ENCODE data around the gene CDHR2. TPM values are rescaled to one million over a fixed set of nuclear protein-coding genes. Genes with fewer than 3 reads are reported as not detected.

CDHR2 gene
- total RNA-seq, 1 donor from 2014 or later, result not detected

DNA sequence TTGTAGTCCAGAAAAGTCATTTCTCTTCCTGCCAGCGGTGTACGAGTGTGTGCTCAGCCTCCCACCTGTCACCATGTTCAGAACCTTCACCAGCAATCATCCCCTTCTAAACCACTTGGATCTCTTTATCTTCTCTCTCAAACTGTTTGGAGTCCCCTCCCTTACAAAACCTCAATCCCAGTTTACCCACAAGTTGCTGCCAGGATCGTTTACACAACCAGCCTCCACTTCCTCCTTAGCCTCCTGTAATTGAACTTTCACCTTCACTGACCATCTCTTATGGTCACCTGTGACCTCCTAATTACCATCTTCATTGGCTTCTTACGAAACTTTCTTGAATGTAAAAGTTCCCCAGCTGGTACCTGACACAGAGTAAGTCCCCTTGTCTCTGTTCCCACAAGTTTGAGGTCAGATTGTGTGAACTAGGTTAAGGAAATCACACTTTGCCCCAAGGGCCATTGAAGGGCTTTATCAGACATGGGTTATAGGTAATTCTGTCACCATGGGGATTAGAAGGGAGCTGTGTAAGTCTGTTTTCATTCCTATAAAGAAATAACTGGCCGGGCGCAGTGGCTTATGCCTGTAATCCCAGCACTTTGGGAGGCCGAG lies 32.0 kb upstream of the CDHR2 start:
- no peak for DNase-seq (ENCODE audit: extremely low spot score in 2 of 2)
- intact Hi-C loops (cut with DNase I), result no loop called here
- Histone ChIP-seq H3K27me3 (no peaks in the 10 kb centered on the region), H3K9me3 (no peaks in the 10 kb centered on the region), H3K4me3 (no peak overlapping the region), H3K36me3 (no peaks in the 10 kb centered on the region), H3K27ac (no peak overlapping the region), H3K4me1 (no peaks in the 10 kb centered on the region)
- no peak for TF ChIP-seq POLR2AphosphoS5 (IDR thresholded peaks at IDR 0.05; ENCODE audit: insufficient read depth in 1 of 2, low read depth in 1 of 2)
- TF ChIP-seq, protein P1, sequence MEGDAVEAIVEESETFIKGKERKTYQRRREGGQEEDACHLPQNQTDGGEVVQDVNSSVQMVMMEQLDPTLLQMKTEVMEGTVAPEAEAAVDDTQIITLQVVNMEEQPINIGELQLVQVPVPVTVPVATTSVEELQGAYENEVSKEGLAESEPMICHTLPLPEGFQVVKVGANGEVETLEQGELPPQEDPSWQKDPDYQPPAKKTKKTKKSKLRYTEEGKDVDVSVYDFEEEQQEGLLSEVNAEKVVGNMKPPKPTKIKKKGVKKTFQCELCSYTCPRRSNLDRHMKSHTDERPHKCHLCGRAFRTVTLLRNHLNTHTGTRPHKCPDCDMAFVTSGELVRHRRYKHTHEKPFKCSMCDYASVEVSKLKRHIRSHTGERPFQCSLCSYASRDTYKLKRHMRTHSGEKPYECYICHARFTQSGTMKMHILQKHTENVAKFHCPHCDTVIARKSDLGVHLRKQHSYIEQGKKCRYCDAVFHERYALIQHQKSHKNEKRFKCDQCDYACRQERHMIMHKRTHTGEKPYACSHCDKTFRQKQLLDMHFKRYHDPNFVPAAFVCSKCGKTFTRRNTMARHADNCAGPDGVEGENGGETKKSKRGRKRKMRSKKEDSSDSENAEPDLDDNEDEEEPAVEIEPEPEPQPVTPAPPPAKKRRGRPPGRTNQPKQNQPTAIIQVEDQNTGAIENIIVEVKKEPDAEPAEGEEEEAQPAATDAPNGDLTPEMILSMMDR (IDR thresholded peaks at IDR 0.05), result no peak
- no peak for TF ChIP-seq POLR2A (IDR thresholded peaks at IDR 0.05)

DNA sequence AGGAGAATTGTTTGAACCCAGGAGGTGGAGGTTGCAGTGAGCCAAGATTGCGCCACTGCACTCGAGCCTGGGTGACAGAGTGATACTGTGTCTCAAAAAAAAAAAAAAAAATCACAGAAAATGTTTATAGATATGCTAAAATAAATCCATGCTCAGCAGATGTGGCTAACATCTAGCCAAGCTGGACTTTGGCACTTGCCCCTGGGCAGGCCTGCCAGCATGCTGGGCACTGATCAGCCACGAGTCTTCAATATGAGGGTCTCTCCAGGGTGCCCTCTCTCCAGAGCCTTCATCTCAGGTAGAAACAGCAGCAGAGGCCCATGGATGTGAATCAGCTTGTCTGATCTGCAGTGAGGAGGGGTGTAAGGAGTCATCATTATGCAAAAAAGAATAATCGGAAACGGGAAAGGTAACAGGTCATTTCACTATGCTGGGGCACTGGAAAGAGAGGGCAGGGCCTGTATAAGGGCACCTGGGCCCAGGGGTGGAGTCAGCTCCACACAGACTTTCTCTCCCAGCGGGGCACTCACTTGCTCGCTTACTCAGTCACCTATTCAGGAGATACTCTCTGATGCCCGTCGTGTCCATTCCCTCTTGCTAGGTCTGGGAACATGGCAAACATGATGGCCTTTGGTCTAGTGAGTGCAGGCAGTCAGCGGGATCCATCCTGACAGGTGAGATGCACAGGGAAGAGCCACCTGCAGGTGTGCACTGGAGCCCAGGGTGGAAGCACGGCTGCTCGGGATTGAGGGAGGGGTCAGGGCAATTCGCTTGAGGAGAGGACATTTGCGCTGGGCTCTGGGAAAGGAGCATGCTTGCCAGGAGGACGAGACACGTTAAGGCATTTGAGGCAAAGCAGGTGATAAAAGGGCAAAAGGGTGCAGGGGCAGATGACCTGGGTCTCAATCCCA lies 29.1 kb upstream of the CDHR2 start:
- no peak for DNase-seq (ENCODE audit: extremely low spot score in 2 of 2)
- no peaks in the 10 kb centered on the region for H3K9me3 ChIP-seq
- H3K4me3 ChIP-seq, result no peak overlapping the region
- H3K36me3 ChIP-seq, result no peaks in the 10 kb centered on the region
- no peaks in the 10 kb centered on the region for H3K27me3 ChIP-seq
- no peak overlapping the region for H3K27ac ChIP-seq
- no peaks in the 10 kb centered on the region for H3K4me1 ChIP-seq
- no peak for TF ChIP-seq POLR2A (IDR thresholded peaks at IDR 0.05)
- TF ChIP-seq, protein P1 (IDR thresholded peaks at IDR 0.05), result no peak
- TF ChIP-seq POLR2AphosphoS5 (IDR thresholded peaks at IDR 0.05; ENCODE audit: insufficient read depth in 1 of 2, low read depth in 1 of 2), result no peak
- intact Hi-C loops (cut with DNase I), result no loop called here

DNA sequence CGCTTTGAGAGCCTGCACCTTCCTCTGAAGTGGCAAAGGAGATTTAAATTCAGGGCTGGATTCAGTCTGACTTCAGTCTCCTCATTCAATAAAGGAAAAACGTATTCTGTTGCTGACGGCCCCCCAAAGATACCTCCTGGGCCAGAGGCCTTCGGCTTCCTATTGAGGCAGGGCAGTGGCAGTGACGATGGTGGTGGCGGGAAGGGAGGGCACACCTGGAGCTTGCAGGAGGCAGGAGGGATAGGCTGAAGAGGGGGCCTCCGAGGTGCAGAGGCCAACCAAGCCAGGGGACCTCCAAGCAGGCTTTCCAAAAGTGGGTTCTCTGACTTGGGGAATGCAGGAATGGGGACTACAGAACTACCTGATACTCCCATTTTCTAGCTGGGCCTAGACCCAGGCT lies 27.9 kb upstream of the CDHR2 start:
- Histone ChIP-seq H3K27ac (no peak overlapping the region), H3K9me3 (no peaks in the 10 kb centered on the region), H3K4me1 (no peaks in the 10 kb centered on the region), H3K36me3 (no peaks in the 10 kb centered on the region), H3K4me3 (no peak overlapping the region), H3K27me3 (no peaks in the 10 kb centered on the region)
- intact Hi-C loops (cut with DNase I), result no loop called here
- DNase-seq (ENCODE audit: extremely low spot score in 2 of 2), result no peak
- TF ChIP-seq POLR2AphosphoS5 (IDR thresholded peaks at IDR 0.05; ENCODE audit: insufficient read depth in 1 of 2, low read depth in 1 of 2) (no peak), POLR2A (IDR thresholded peaks at IDR 0.05) (no peak)

DNA sequence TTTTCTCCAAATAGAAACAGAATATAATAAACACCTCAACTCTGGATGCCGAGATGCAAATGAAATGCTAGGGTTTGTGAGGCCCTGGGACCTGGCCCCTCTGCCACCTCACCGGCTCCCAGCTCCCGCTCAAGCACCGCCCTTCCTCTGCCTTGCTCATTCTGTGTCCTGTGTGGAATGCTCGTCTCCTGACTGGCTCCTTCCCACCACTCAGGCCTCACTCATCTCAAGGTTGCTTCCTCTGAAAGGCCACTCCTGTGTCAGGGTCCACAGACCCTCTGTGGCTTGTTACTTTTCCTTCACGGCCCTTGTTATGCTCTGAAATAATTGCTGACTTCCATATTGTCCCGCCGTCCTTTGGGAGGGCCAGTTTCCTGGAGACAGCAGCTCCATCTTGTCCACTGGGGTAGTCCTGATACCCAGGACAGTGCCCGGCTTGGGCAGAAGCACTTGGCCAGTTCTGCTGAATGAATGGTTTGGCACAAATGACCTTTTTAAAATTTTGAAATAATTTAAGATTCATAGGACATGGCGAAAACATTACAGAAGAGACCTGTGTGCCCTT lies 27.4 kb upstream of the CDHR2 start:
- no peak overlapping the region for H3K4me3 ChIP-seq

DNA sequence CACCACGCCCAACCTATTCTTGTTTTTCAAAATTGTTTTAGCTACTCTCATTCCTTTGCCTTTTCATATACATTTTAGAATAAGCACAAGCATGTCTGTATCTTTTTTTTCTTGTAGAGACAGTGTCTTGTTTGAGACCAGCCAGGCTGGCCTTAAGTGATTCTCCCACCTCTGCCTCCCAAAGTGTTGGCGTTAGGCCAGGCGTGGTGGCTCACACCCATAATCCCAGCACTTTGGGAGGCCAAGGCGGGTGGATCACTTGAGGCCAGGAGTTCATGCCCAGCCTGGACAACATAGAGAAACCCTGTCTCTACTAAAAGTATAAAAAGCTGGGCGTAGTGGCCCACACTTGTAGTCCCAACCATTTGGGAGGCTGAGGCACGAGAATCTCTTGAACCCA lies 25.0 kb upstream of the CDHR2 start:
- peaks cover 0 to 18% of the 10 kb centered on the region in 2 donors for H3K36me3 ChIP-seq
- no peaks in the 10 kb centered on the region for H3K9me3 ChIP-seq
- no peak for TF ChIP-seq POLR2AphosphoS5 (IDR thresholded peaks at IDR 0.05; ENCODE audit: insufficient read depth in 1 of 2, low read depth in 1 of 2)
- TF ChIP-seq, protein P1 (IDR thresholded peaks at IDR 0.05), result no peak
- no peak for TF ChIP-seq POLR2A (IDR thresholded peaks at IDR 0.05)
- no peaks in the 10 kb centered on the region for H3K27me3 ChIP-seq
- H3K27ac ChIP-seq, result no peak overlapping the region
- intact Hi-C loops (cut with DNase I), result no loop called here
- no peak for DNase-seq (ENCODE audit: extremely low spot score in 2 of 2)
- H3K4me3 ChIP-seq, result no peak overlapping the region
- H3K4me1 ChIP-seq, result peaks cover 8% of the 10 kb centered on the region

More for the DNA sequence above, 27.4 kb upstream of the CDHR2 start:
- TF ChIP-seq POLR2A (IDR thresholded peaks at IDR 0.05) (no peak), POLR2AphosphoS5 (IDR thresholded peaks at IDR 0.05; ENCODE audit: insufficient read depth in 1 of 2, low read depth in 1 of 2) (no peak)
- TF ChIP-seq, protein P1 (IDR thresholded peaks at IDR 0.05), result no peak
- Histone ChIP-seq H3K27me3 (no peaks in the 10 kb centered on the region), H3K4me1 (no peaks in the 10 kb centered on the region), H3K36me3 (peaks cover 0 to 2% of the 10 kb centered on the region in 2 donors), H3K9me3 (no peaks in the 10 kb centered on the region), H3K27ac (no peak overlapping the region)
- no peak for DNase-seq (ENCODE audit: extremely low spot score in 2 of 2)
- intact Hi-C loops (cut with DNase I), result no loop called here
